Liver (tissue), 9 donors: ENCODE data around the gene NR4A1. TPM values are rescaled to one million over a fixed set of nuclear protein-coding genes. Genes with fewer than 3 reads are reported as not detected.

Experiments
- DNase-seq: peaks from one replicate; pipeline ENCODE4 v3.0.0-alpha.2; 2017; ENCODE audit warnings: low spot score
- H3K27ac ChIP-seq, 2 donors: one replicate each; pipeline ENCODE4 v1.7.0; 2013; ENCODE audit warnings: inconsistent platforms in 2 of 2, low read length in 2 of 2, control low read depth in 1 of 2, low read depth in 1 of 2, mild to moderate bottlenecking in 1 of 2
- H3K27me3 ChIP-seq, 4 donors: one replicate each; pipeline versions ENCODE4 v1.6.1 to v1.7.0; 2013; ENCODE audit warnings: low read length in 3 of 4, inconsistent platforms in 1 of 4, mild to moderate bottlenecking in 1 of 4, moderate library complexity in 1 of 4; ENCODE audit not compliant: control insufficient read depth in 4 of 4, insufficient read depth in 4 of 4
- H3K36me3 ChIP-seq, 4 donors: one replicate each; pipeline versions ENCODE4 v1.6.1 to v1.7.0; 2013; ENCODE audit warnings: low read length in 3 of 4, mild to moderate bottlenecking in 3 of 4, low read depth in 1 of 4, moderate library complexity in 1 of 4; ENCODE audit not compliant: control insufficient read depth in 4 of 4, insufficient read depth in 3 of 4
- H3K4me1 ChIP-seq, 4 donors: one replicate each; pipeline versions ENCODE4 v1.6.1 to v1.7.0; 2013; ENCODE audit warnings: low read length in 3 of 4, mild to moderate bottlenecking in 3 of 4, moderate library complexity in 1 of 4; ENCODE audit not compliant: control insufficient read depth in 4 of 4, insufficient read depth in 4 of 4
- H3K4me3 ChIP-seq, 3 donors: one replicate each; pipeline versions ENCODE4 v1.6.1 to v1.7.0; 2013; ENCODE audit warnings: low read length in 3 of 3, control low read depth in 1 of 3, low read depth in 1 of 3, mild to moderate bottlenecking in 1 of 3
- H3K9ac ChIP-seq, 2 donors: one replicate each; pipeline ENCODE4 v1.7.0; 2013; ENCODE audit warnings: low read length in 2 of 2, mild to moderate bottlenecking in 2 of 2, moderate library complexity in 2 of 2, control low read depth in 1 of 2, low read depth in 1 of 2
- H3K9me3 ChIP-seq, 4 donors: one replicate each; pipeline versions ENCODE4 v1.6.1 to v1.7.0; 2013; ENCODE audit warnings: low read length in 3 of 4; ENCODE audit not compliant: control insufficient read depth in 4 of 4
- EGR1 ChIP-seq, 2 donors: IDR thresholded peaks; 2 replicates each; pipeline ENCODE4 v1.6.1; 2016 to 2018; ENCODE audit warnings: antibody characterized with exemption in 2 of 2, low read depth in 2 of 2
- FOXA1 ChIP-seq: IDR thresholded peaks from 2 replicates; pipeline ENCODE4 v1.6.1; 2016; ENCODE audit warnings: antibody characterized with exemption
- GABPA ChIP-seq, 2 donors: IDR thresholded peaks in 1 of 2; conservative IDR thresholded peaks in 1 of 2; 2 replicates each; pipeline ENCODE4 v1.6.1; 2016; ENCODE audit warnings: antibody characterized with exemption in 2 of 2, mild to moderate bottlenecking in 1 of 2, moderate library complexity in 1 of 2
- HNF4A ChIP-seq, 2 donors: conservative IDR thresholded peaks; 2 replicates each; pipeline ENCODE4 v1.6.1; 2016; ENCODE audit warnings: antibody characterized with exemption in 2 of 2, mild to moderate bottlenecking in 2 of 2
- HNF4G ChIP-seq: IDR thresholded peaks from 2 replicates; pipeline ENCODE4 v1.6.1; 2016; ENCODE audit warnings: antibody characterized with exemption
- JUND ChIP-seq, 2 donors: IDR thresholded peaks; 2 replicates each; pipeline ENCODE4 v1.6.1; 2016; ENCODE audit warnings: antibody characterized with exemption in 2 of 2
- NR2F2 ChIP-seq: IDR thresholded peaks from 2 replicates; pipeline ENCODE4 v1.6.1; 2016; ENCODE audit warnings: antibody characterized with exemption
- RAD21 ChIP-seq, 2 donors: IDR thresholded peaks; 2 replicates each; pipeline ENCODE4 v1.6.1; 2016; ENCODE audit warnings: antibody characterized with exemption in 2 of 2, mild to moderate bottlenecking in 2 of 2
- RXRA ChIP-seq, 2 donors: IDR thresholded peaks; 2 replicates each; pipeline ENCODE4 v1.6.1; 2017 to 2018; ENCODE audit warnings: antibody characterized with exemption in 2 of 2, mild to moderate bottlenecking in 1 of 2
- SP1 ChIP-seq: IDR thresholded peaks from 2 replicates; pipeline ENCODE4 v1.6.1; 2018; ENCODE audit warnings: antibody characterized with exemption, mild to moderate bottlenecking
- TAF1 ChIP-seq: conservative IDR thresholded peaks from 2 replicates; pipeline ENCODE4 v1.6.1; 2016; ENCODE audit warnings: antibody characterized with exemption, mild to moderate bottlenecking
- WGBS: extraction: QIAGEN DNeasy Blood & Tissue Kit; methylation state at CpG from one replicate; pipeline ENCODE4 v1.1.7; 2013; 5-methylcytosine and 5-hydroxymethylcytosine counted together
- polyA plus RNA-seq, 2 donors: library from polyadenylated mRNA; stranded (reverse) in 1 of 2; unstranded in 1 of 2; fragments of 200-250 nt in 1 of 2; fragments of >200 nt in 1 of 2; fragmentation: Nextera tagmentation in 1 of 2; extraction: Ambion mirVana in 1 of 2; gene quantifications; one replicate each; pipeline versions ENCODE4 v1.2.1 to v1.2.3, GENCODE V29; 2013 to 2015
- total RNA-seq, 2 donors: library from RNA; depleted of rRNA; stranded (reverse); fragments of >200 nt; gene quantifications; one replicate each; pipeline ENCODE4 v1.2.3, GENCODE V29; 2014
- TF ChIP-seq, protein P1 (sequence below): IDR thresholded peaks from 2 replicates; pipeline ENCODE4 v1.6.1; 2016; ENCODE audit warnings: antibody characterized with exemption
- TF ChIP-seq, protein P2 (sequence below): IDR thresholded peaks from 2 replicates; pipeline ENCODE4 v1.6.1; 2016; ENCODE audit warnings: antibody characterized with exemption
- TF ChIP-seq, protein P3 (sequence below): IDR thresholded peaks from 2 replicates; pipeline ENCODE4 v1.6.1; 2016; ENCODE audit warnings: antibody characterized with exemption, mild to moderate bottlenecking
- TF ChIP-seq, protein P4 (sequence below): fragments of 150-350 bp; IDR thresholded peaks from 2 replicates; pipeline ENCODE4 v1.5.1; 2017; ENCODE audit warnings: improper control_type of control experiment, low read depth, low read length; ENCODE audit not compliant: missing input control
- donor health status: healthy.
- donor health status: healthy.
- donor health status: healthy.
- donor health status: healthy.
- donor health status: healthy.

NR4A1 gene
- total and polyA plus RNA-seq, 4 donors = 0.79 to 5.8 (median 3.4) TPM

DNA sequence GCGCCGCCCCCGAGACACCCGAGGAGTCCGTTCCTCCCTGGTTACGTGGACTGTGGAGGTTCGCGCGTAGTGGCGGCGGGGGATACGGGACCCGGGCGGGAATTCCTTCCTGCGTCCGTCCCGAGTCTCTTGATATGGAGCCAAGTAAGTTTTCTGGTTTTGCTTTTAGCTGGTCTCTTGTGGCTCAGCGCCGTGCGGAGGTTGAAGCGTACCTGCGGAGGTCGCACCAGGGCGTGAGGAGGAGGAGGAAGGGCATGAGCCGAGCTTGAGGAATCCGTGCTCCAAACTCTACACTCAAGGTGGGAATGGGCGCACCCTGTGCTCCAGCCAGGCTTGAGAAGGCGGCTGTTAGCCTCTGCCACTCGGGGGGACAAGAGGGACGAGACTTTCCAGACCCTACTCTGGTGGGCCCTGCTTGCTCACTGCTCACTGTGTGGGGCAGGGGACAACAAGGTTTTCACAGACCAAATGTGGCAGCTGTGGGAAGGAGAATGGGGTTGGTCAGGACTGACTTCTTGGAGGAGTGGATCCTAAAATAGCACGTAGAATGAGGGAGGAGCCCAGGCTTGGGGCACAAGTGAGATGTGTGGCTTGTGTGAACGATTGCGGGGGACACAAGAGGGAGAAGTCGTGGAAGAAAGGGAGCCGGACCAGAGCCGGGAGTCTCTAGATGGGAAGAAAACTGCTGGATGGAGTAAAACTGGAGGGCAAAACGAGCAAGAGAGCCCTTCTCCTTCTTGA is 19.1 kb downstream of the NR4A1 start:
- TF ChIP-seq HNF4G (no peak), FOXA1 (no peak), HNF4A (conservative IDR thresholded peaks at IDR 0.05) (no peak), GABPA (IDR thresholded peaks at IDR 0.05 in 1 of 2, conservative IDR thresholded peaks at IDR 0.05 in 1 of 2) (no peak), NR2F2 (no peak), TAF1 (no peak), SP1 (no peak), RXRA (IDR thresholded peaks at IDR 0.05) (no peak), JUND (IDR thresholded peaks at IDR 0.05) (no peak), EGR1 (IDR thresholded peaks at IDR 0.05; ENCODE audit: low read depth in 2 of 2) (no peak), RAD21 (IDR thresholded peaks at IDR 0.05) (no peak)
- TF ChIP-seq, protein P1, sequence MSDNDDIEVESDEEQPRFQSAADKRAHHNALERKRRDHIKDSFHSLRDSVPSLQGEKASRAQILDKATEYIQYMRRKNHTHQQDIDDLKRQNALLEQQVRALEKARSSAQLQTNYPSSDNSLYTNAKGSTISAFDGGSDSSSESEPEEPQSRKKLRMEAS = no peak
- TF ChIP-seq, protein P2, sequence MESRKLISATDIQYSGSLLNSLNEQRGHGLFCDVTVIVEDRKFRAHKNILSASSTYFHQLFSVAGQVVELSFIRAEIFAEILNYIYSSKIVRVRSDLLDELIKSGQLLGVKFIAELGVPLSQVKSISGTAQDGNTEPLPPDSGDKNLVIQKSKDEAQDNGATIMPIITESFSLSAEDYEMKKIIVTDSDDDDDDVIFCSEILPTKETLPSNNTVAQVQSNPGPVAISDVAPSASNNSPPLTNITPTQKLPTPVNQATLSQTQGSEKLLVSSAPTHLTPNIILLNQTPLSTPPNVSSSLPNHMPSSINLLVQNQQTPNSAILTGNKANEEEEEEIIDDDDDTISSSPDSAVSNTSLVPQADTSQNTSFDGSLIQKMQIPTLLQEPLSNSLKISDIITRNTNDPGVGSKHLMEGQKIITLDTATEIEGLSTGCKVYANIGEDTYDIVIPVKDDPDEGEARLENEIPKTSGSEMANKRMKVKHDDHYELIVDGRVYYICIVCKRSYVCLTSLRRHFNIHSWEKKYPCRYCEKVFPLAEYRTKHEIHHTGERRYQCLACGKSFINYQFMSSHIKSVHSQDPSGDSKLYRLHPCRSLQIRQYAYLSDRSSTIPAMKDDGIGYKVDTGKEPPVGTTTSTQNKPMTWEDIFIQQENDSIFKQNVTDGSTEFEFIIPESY = no peak
- TF ChIP-seq, protein P3, sequence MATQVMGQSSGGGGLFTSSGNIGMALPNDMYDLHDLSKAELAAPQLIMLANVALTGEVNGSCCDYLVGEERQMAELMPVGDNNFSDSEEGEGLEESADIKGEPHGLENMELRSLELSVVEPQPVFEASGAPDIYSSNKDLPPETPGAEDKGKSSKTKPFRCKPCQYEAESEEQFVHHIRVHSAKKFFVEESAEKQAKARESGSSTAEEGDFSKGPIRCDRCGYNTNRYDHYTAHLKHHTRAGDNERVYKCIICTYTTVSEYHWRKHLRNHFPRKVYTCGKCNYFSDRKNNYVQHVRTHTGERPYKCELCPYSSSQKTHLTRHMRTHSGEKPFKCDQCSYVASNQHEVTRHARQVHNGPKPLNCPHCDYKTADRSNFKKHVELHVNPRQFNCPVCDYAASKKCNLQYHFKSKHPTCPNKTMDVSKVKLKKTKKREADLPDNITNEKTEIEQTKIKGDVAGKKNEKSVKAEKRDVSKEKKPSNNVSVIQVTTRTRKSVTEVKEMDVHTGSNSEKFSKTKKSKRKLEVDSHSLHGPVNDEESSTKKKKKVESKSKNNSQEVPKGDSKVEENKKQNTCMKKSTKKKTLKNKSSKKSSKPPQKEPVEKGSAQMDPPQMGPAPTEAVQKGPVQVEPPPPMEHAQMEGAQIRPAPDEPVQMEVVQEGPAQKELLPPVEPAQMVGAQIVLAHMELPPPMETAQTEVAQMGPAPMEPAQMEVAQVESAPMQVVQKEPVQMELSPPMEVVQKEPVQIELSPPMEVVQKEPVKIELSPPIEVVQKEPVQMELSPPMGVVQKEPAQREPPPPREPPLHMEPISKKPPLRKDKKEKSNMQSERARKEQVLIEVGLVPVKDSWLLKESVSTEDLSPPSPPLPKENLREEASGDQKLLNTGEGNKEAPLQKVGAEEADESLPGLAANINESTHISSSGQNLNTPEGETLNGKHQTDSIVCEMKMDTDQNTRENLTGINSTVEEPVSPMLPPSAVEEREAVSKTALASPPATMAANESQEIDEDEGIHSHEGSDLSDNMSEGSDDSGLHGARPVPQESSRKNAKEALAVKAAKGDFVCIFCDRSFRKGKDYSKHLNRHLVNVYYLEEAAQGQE = no peak
- TF ChIP-seq, protein P4, sequence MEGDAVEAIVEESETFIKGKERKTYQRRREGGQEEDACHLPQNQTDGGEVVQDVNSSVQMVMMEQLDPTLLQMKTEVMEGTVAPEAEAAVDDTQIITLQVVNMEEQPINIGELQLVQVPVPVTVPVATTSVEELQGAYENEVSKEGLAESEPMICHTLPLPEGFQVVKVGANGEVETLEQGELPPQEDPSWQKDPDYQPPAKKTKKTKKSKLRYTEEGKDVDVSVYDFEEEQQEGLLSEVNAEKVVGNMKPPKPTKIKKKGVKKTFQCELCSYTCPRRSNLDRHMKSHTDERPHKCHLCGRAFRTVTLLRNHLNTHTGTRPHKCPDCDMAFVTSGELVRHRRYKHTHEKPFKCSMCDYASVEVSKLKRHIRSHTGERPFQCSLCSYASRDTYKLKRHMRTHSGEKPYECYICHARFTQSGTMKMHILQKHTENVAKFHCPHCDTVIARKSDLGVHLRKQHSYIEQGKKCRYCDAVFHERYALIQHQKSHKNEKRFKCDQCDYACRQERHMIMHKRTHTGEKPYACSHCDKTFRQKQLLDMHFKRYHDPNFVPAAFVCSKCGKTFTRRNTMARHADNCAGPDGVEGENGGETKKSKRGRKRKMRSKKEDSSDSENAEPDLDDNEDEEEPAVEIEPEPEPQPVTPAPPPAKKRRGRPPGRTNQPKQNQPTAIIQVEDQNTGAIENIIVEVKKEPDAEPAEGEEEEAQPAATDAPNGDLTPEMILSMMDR = no peak
- 3% methylated on average over 37 of the region's 37 CpGs for WGBS
- Histone ChIP-seq H3K9ac (peak overlapping the region; percentile 31 to 91), H3K4me1 (peaks cover 4 to 41% (median 28%) of the 10 kb centered on the region in 4 donors), H3K27me3 (no peaks in the 10 kb centered on the region), H3K27ac (peak overlapping the region; percentile 93 to 99), H3K36me3 (peaks cover 0 to 16% (median 9%) of the 10 kb centered on the region in 4 donors), H3K4me3 (peak overlapping the region; percentile 77 to 100 (median 93)), H3K9me3 (no peaks in the 10 kb centered on the region)
- DNase-seq = no peak
